Measurements from ENCODE around the gene ARID1A. TPM values are rescaled to one million over a fixed set of nuclear protein-coding genes. Genes with fewer than 3 reads are reported as not detected.
A peak's percentile ranks its signal among the peaks of the same experiment; 100 is the strongest.

Gene ARID1A
- total and polyA plus RNA-seq, 12 donors: 11.3 to 90.3 (median 51.1) TPM

- Histone ChIP-seq H3K27ac (peak overlapping the region; percentile 91 to 99 (median 98)), H3K9me3 (replicated peaks in 1 of 3) (no peaks in the 10 kb centered on the region), H3K36me3 (replicated peaks in 1 of 2) (peaks cover 0 to 4% of the 10 kb centered on the region in 2 donors), H3K4me1 (replicated peaks in 1 of 2) (peaks cover 41 to 61% of the 10 kb centered on the region in 2 donors), H3K27me3 (no peaks in the 10 kb centered on the region), H3K4me3 (peak overlapping the region in 3 of 4 donors; percentile 66 to 80 (median 77))
- peak in 6 of 7 donors; percentile 66 to 87 (median 72) for DNase-seq
- 9 to 17% (median 14%) methylated on average over 12 of the region's 12 CpGs for WGBS, 4 donors
- intact Hi-C loops (cut with DNase I): no loop called here
- TF ChIP-seq POLR2A (IDR thresholded peaks at IDR 0.05) (peak; percentile 18 to 56), CTCF (IDR thresholded peaks at IDR 0.05) (no peak)
These were observed 90.9 kb downstream of the ARID1A start for GRCh38 chr1:26786437-26787380.

GRCh38 chr1:26787381-26787705, 91.5 kb downstream of the ARID1A start:
- 0 to 2% (median 1%) methylated on average over 5 to 11 of the region's 11 CpGs; no CpG with 5 or more reads in 1 of the 4 donors for WGBS, 4 donors
- Histone ChIP-seq H3K36me3 (replicated peaks in 1 of 2) (peaks cover 0 to 3% of the 10 kb centered on the region in 2 donors), H3K4me3 (peak overlapping the region in 3 of 4 donors; percentile 66 to 80 (median 77)), H3K9me3 (replicated peaks in 1 of 3) (no peaks in the 10 kb centered on the region), H3K27me3 (no peaks in the 10 kb centered on the region), H3K27ac (peak overlapping the region; percentile 91 to 99 (median 98)), H3K4me1 (replicated peaks in 1 of 2) (peaks cover 41 to 61% of the 10 kb centered on the region in 2 donors)
- no peak for DNase-seq
- intact Hi-C loops (cut with DNase I): no loop called here
- TF ChIP-seq POLR2A (IDR thresholded peaks at IDR 0.05) (no peak), CTCF (IDR thresholded peaks at IDR 0.05) (no peak)

- TF ChIP-seq CTCF (IDR thresholded peaks at IDR 0.05) (peak in 4 of 6 experiments; percentile 24 to 54 (median 40)), POLR2A (IDR thresholded peaks at IDR 0.05) (peak; percentile 47 to 53)
- Histone ChIP-seq H3K27ac (peak within 1 kb of the TSS; percentile 91 to 99 (median 98)), H3K4me3 (peak within 1 kb of the TSS; percentile 36 to 80 (median 72)), H3K27me3 (no peaks in the 10 kb centered on the region), H3K4me1 (replicated peaks in 1 of 2) (peaks cover 41 to 58% of the 10 kb centered on the region in 2 donors), H3K9me3 (replicated peaks in 1 of 3) (no peaks in the 10 kb centered on the region), H3K36me3 (replicated peaks in 1 of 2) (no peaks in the 10 kb centered on the region)
- intact Hi-C loops (cut with DNase I): loop anchor here in 1 of 2 donors (2.0 kb wide), 1 partner anchor 187 kb away; no protein-coding TSS in a partner anchor
- DNase-seq: peak; percentile 83 to 91 (median 87)
- 0 to 1% (median 0%) methylated on average over 9 to 63 of the region's 63 CpGs for WGBS, 4 donors
These were observed 92.1 kb downstream of the ARID1A start, which contains the start of gene PIGV for GRCh38 chr1:26787706-26788514. TSS of gene PIGV (plus strand) at chr1:26787950. CDS start at chr1:26790816, 2,866 bp downstream.

GRCh38 chr1:26788515-26788785, 92.6 kb downstream of the ARID1A start:
- no peak for DNase-seq
- Histone ChIP-seq H3K4me3 (peak overlapping the region; percentile 36 to 80 (median 72)), H3K4me1 (replicated peaks in 1 of 2) (peaks cover 37 to 52% of the 10 kb centered on the region in 2 donors), H3K9me3 (replicated peaks in 1 of 3) (no peaks in the 10 kb centered on the region), H3K36me3 (replicated peaks in 1 of 2) (no peaks in the 10 kb centered on the region), H3K27me3 (no peaks in the 10 kb centered on the region), H3K27ac (peak overlapping the region; percentile 91 to 99 (median 98))
- WGBS, 4 donors: 0 to 5% (median 2%) methylated on average over 2 to 10 of the region's 10 CpGs
- TF ChIP-seq CTCF (IDR thresholded peaks at IDR 0.05) (no peak), POLR2A (IDR thresholded peaks at IDR 0.05) (no peak)
- intact Hi-C loops (cut with DNase I): loop anchor here in 1 of 2 donors (2.0 kb wide), 1 partner anchor 188 kb away; no protein-coding TSS in a partner anchor
